Osteocyte (in vitro differentiated cells): Measurements from ENCODE around the gene IFI6. TPM values are rescaled to one million over a fixed set of nuclear protein-coding genes. Genes with fewer than 3 reads are reported as not detected.

Source experiments
- DNase-seq: peaks from one replicate; pipeline ENCODE4 v3.0.0; 2021; ENCODE audit warnings: mixed read lengths; ENCODE audit not compliant: unreplicated experiment; ENCODE audit errors: extremely low spot score
- H3K27ac Mint-ChIP-seq: one replicate; pipeline ENCODE4 v1.8.0; 2021; ENCODE audit warnings: mild to moderate bottlenecking, mixed read lengths; ENCODE audit not compliant: unreplicated experiment
- H3K27me3 Mint-ChIP-seq: one replicate; pipeline ENCODE4 v1.8.0; 2021; ENCODE audit warnings: mixed read lengths; ENCODE audit not compliant: unreplicated experiment
- H3K36me3 Mint-ChIP-seq: one replicate; pipeline ENCODE4 v1.8.0; 2021; ENCODE audit warnings: mixed read lengths; ENCODE audit not compliant: unreplicated experiment
- H3K4me1 Mint-ChIP-seq: one replicate; pipeline ENCODE4 v1.8.0; 2021; ENCODE audit warnings: mixed read lengths; ENCODE audit not compliant: unreplicated experiment
- H3K4me3 Mint-ChIP-seq: one replicate; pipeline ENCODE4 v1.8.0; 2021; ENCODE audit warnings: mild to moderate bottlenecking, moderate library complexity, mixed read lengths; ENCODE audit not compliant: unreplicated experiment
- H3K9me3 Mint-ChIP-seq: one replicate; pipeline ENCODE4 v1.8.0; 2021; ENCODE audit warnings: mixed read lengths; ENCODE audit not compliant: unreplicated experiment
- CTCF ChIP-seq: fragments of 200-600 bp; sonication (generic); IDR thresholded peaks from 2 replicates; pipeline ENCODE4 v1.5.0; 2021; ENCODE audit warnings: antibody characterized with exemption, mild to moderate bottlenecking, moderate library complexity
- total RNA-seq: library from RNA; stranded (reverse); gene quantifications from 2 replicates; pipeline ENCODE4 v1.2.1, GENCODE V29; 2021

The IFI6 gene
- total RNA-seq, 1 donor from 2014 or later, result 54.1 TPM

- Mint-ChIP-seq H3K27ac (no peak overlapping the region), H3K4me3 (no peak overlapping the region), H3K36me3 (no peaks in the 10 kb centered on the region), H3K9me3 (no peaks in the 10 kb centered on the region), H3K4me1 (peaks cover 5% of the 10 kb centered on the region), H3K27me3 (no peaks in the 10 kb centered on the region)
- no peak for DNase-seq
- no peak for TF ChIP-seq CTCF
Measured at GRCh38 chr1:27638805-27639204, 33.2 kb downstream of the IFI6 start.

GRCh38 chr1:27638047-27638734 is 33.8 kb downstream of the IFI6 start:
- H3K4me1 Mint-ChIP-seq, result peaks cover 9% of the 10 kb centered on the region
- H3K36me3 Mint-ChIP-seq, result no peaks in the 10 kb centered on the region
- H3K27ac Mint-ChIP-seq, result no peak overlapping the region

GRCh38 chr1:27635396-27636142 is 36.4 kb downstream of the IFI6 start:
- H3K4me1 Mint-ChIP-seq, result peaks cover 20% of the 10 kb centered on the region
- TF ChIP-seq CTCF, result no peak
- peak overlapping the region; percentile 22 for H3K4me3 Mint-ChIP-seq
- H3K27ac Mint-ChIP-seq, result no peak overlapping the region
- no peaks in the 10 kb centered on the region for H3K9me3 Mint-ChIP-seq
- H3K27me3 Mint-ChIP-seq, result no peaks in the 10 kb centered on the region
- no peaks in the 10 kb centered on the region for H3K36me3 Mint-ChIP-seq
- no peak for DNase-seq

More at GRCh38 chr1:27638047-27638734, 33.8 kb downstream of the IFI6 start:
- TF ChIP-seq CTCF, result no peak
- no peaks in the 10 kb centered on the region for H3K27me3 Mint-ChIP-seq
- no peaks in the 10 kb centered on the region for H3K9me3 Mint-ChIP-seq
- no peak overlapping the region for H3K4me3 Mint-ChIP-seq
- DNase-seq, result no peak

GRCh38 chr1:27634985-27635367 is 37.0 kb downstream of the IFI6 start, which contains the start of gene FGR:
TSS of gene FGR (minus strand) at chr1:27635185. CDS start at chr1:27623916, 11,269 bp downstream.
- no peak for DNase-seq
- Mint-ChIP-seq H3K27me3 (no peaks in the 10 kb centered on the region), H3K4me3 (peak within 1 kb of the TSS; percentile 42), H3K36me3 (no peaks in the 10 kb centered on the region), H3K27ac (no peak within 1 kb of the TSS), H3K9me3 (no peaks in the 10 kb centered on the region), H3K4me1 (peaks cover 20% of the 10 kb centered on the region)
- no peak for TF ChIP-seq CTCF
